ENCODE measurements around the gene AFF1. TPM values are rescaled to one million over a fixed set of nuclear protein-coding genes. Genes with fewer than 3 reads are reported as not detected.
A peak's percentile ranks its signal among the peaks of the same experiment; 100 is the strongest.

Gene AFF1
- total and polyA plus RNA-seq, 4 donors = 7.2 to 42.8 (median 21.5) TPM

DNA sequence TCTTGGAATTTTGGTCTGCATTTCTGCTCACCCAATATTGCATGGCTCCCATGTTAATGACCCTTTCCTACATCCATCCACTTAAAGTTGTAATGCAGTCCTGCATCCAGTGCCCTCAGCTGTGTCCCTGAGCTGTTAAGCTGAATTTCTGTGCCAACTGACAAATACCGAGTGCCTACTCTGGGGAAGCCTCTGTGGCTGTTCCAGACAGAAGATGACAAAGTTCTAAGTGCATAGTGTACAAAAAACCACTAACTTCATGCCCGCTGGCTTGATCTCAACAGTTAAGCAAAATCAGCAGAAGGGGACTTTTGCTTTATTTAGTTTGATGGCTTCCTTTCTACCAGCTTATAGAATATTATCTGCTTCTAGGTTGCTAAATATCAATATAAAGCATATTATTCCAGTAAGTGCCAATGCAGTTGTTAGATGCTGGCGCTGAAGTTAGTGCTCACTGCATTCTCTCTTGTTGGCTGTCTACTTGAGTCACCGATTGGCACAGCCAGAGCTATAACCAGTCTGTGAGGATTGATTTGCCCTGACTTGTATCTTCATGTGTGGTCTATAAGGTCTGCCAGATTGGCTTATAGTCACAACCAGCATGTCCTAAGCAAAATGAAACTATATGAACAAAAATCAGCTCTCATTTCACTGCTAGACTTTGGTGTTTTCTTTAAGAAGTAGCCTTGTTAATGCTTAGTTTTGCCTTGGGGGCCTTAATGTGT, 186.7 kb downstream of the AFF1 start:
- H3K36me3 ChIP-seq (ENCODE audit: control insufficient read depth in 4 of 4, insufficient read depth in 3 of 4, low read depth in 1 of 4, low read length in 3 of 4) = peaks cover 0 to 38% (median 18%) of the 10 kb centered on the region in 4 donors
- peaks cover 2 to 50% (median 36%) of the 10 kb centered on the region in 4 donors for H3K4me1 ChIP-seq (ENCODE audit: control insufficient read depth in 4 of 4, insufficient read depth in 4 of 4, low read length in 3 of 4)

More for the DNA sequence above, 186.7 kb downstream of the AFF1 start:
- 42% methylated on average over 4 of the region's 4 CpGs for WGBS
- no peak overlapping the region for H3K9ac ChIP-seq (ENCODE audit: low read depth in 1 of 2, low read length in 2 of 2)
- H3K9me3 ChIP-seq (ENCODE audit: control insufficient read depth in 4 of 4, low read length in 3 of 4) = no peaks in the 10 kb centered on the region
- no peak overlapping the region for H3K4me3 ChIP-seq (ENCODE audit: low read depth in 1 of 3, low read length in 3 of 3)
- DNase-seq (ENCODE audit: low spot score) = no peak
- H3K27me3 ChIP-seq (ENCODE audit: control insufficient read depth in 4 of 4, insufficient read depth in 4 of 4, low read length in 3 of 4) = no peaks in the 10 kb centered on the region
- H3K27ac ChIP-seq (ENCODE audit: low read depth in 1 of 2, low read length in 2 of 2) = peak overlapping the region; percentile 5 to 49
- TF ChIP-seq HNF4A (conservative IDR thresholded peaks at IDR 0.05) = peak; percentile 47 to 68
- peak in 1 of 2 donors; percentile 37 for TF ChIP-seq RXRA (IDR thresholded peaks at IDR 0.05)
- TF ChIP-seq CTCF (IDR thresholded peaks at IDR 0.05; ENCODE audit: low read depth, low read length, missing input control) = no peak
- TF ChIP-seq, protein P1, sequence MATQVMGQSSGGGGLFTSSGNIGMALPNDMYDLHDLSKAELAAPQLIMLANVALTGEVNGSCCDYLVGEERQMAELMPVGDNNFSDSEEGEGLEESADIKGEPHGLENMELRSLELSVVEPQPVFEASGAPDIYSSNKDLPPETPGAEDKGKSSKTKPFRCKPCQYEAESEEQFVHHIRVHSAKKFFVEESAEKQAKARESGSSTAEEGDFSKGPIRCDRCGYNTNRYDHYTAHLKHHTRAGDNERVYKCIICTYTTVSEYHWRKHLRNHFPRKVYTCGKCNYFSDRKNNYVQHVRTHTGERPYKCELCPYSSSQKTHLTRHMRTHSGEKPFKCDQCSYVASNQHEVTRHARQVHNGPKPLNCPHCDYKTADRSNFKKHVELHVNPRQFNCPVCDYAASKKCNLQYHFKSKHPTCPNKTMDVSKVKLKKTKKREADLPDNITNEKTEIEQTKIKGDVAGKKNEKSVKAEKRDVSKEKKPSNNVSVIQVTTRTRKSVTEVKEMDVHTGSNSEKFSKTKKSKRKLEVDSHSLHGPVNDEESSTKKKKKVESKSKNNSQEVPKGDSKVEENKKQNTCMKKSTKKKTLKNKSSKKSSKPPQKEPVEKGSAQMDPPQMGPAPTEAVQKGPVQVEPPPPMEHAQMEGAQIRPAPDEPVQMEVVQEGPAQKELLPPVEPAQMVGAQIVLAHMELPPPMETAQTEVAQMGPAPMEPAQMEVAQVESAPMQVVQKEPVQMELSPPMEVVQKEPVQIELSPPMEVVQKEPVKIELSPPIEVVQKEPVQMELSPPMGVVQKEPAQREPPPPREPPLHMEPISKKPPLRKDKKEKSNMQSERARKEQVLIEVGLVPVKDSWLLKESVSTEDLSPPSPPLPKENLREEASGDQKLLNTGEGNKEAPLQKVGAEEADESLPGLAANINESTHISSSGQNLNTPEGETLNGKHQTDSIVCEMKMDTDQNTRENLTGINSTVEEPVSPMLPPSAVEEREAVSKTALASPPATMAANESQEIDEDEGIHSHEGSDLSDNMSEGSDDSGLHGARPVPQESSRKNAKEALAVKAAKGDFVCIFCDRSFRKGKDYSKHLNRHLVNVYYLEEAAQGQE (IDR thresholded peaks at IDR 0.05) = no peak
- no peak for TF ChIP-seq SP1 (IDR thresholded peaks at IDR 0.05)
- no peak for TF ChIP-seq FOXA2 (IDR thresholded peaks at IDR 0.05)
- peak; percentile 16 for TF ChIP-seq YY1 (IDR thresholded peaks at IDR 0.05)
- TF ChIP-seq MAX (IDR thresholded peaks at IDR 0.05) = no peak
- TF ChIP-seq HNF4G (IDR thresholded peaks at IDR 0.05) = no peak
- TF ChIP-seq NR2F2 (IDR thresholded peaks at IDR 0.05) = no peak
- TF ChIP-seq, protein P2, sequence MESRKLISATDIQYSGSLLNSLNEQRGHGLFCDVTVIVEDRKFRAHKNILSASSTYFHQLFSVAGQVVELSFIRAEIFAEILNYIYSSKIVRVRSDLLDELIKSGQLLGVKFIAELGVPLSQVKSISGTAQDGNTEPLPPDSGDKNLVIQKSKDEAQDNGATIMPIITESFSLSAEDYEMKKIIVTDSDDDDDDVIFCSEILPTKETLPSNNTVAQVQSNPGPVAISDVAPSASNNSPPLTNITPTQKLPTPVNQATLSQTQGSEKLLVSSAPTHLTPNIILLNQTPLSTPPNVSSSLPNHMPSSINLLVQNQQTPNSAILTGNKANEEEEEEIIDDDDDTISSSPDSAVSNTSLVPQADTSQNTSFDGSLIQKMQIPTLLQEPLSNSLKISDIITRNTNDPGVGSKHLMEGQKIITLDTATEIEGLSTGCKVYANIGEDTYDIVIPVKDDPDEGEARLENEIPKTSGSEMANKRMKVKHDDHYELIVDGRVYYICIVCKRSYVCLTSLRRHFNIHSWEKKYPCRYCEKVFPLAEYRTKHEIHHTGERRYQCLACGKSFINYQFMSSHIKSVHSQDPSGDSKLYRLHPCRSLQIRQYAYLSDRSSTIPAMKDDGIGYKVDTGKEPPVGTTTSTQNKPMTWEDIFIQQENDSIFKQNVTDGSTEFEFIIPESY (IDR thresholded peaks at IDR 0.05) = no peak
- TF ChIP-seq JUND (IDR thresholded peaks at IDR 0.05) = no peak
- no peak for TF ChIP-seq GABPA (IDR thresholded peaks at IDR 0.05 in 1 of 2, conservative IDR thresholded peaks at IDR 0.05 in 1 of 2)
- TF ChIP-seq RAD21 (IDR thresholded peaks at IDR 0.05) = no peak
- TF ChIP-seq, protein P3, sequence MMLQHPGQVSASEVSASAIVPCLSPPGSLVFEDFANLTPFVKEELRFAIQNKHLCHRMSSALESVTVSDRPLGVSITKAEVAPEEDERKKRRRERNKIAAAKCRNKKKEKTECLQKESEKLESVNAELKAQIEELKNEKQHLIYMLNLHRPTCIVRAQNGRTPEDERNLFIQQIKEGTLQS (IDR thresholded peaks at IDR 0.05) = no peak
- no peak for TF ChIP-seq EGR1 (IDR thresholded peaks at IDR 0.05; ENCODE audit: low read depth in 2 of 2)
- no peak for TF ChIP-seq FOXA1 (IDR thresholded peaks at IDR 0.05)
- no peak for TF ChIP-seq TAF1 (conservative IDR thresholded peaks at IDR 0.05)

Data from liver (tissue), 9 donors.